ENCODE measurements around the gene SPDYE3.
"Not testable (repeated sequence)": the region's sequence is repeated elsewhere in the genome, so short reads cannot be mapped to it uniquely, and the experiment has no call there.

SPDYE3 gene

GRCh38 chr7:100357131-100357561, 49.6 kb downstream of the SPDYE3 start:
- FAIRE-seq (no peak), DNase-seq (ENCODE audit: insufficient read length, low spot score) (no peak)
- TF ChIP-seq CTCF (IDR thresholded peaks at IDR 0.05; ENCODE audit: insufficient read depth, missing control alignments): no peak

GRCh38 chr7:100358027-100358856, 50.7 kb downstream of the SPDYE3 start, which contains the start of gene PILRB:
PILRB (plus strand) TSS chr7:100358117; CDS start chr7:100358303, 186 bp downstream.
- FAIRE-seq: no peak
- no peak for DNase-seq (ENCODE audit: insufficient read length, low spot score)
- TF ChIP-seq CTCF (IDR thresholded peaks at IDR 0.05; ENCODE audit: insufficient read depth, missing control alignments): no peak

GRCh38 chr7:100358857-100359212, 51.3 kb downstream of the SPDYE3 start:
- DNase-seq (ENCODE audit: insufficient read length, low spot score): no peak
- FAIRE-seq: no peak
- TF ChIP-seq CTCF (IDR thresholded peaks at IDR 0.05; ENCODE audit: insufficient read depth, missing control alignments): no peak

- no peak for TF ChIP-seq CTCF (IDR thresholded peaks at IDR 0.05; ENCODE audit: insufficient read depth, missing control alignments)
- FAIRE-seq (no peak), DNase-seq (ENCODE audit: insufficient read length, low spot score) (no peak)
Observed at GRCh38 chr7:100360135-100360854, 52.8 kb downstream of the SPDYE3 start.

DNA sequence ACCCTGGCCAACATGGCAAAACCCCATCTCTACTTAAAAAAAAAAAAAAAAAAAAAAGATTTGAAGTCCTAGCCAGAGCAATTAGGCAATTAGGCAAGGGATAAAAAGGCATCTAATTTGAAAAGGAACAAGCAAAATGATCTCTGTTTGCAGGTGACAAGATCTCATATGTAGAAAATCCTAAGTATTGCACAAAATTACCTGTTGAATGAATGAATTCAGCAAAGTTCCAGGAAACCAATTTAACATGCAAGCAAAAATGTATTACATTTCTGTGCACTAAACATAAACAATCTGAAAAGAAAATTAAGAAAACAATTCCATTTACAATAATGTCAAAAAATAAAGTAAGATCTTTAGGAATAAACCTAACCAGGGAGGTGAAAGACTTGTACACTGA, 55.6 kb downstream of the SPDYE3 start:
- no peak for TF ChIP-seq CTCF (IDR thresholded peaks at IDR 0.05; ENCODE audit: insufficient read depth, missing control alignments)
- FAIRE-seq: no peak
- no peak for DNase-seq (ENCODE audit: insufficient read length, low spot score)

DNA sequence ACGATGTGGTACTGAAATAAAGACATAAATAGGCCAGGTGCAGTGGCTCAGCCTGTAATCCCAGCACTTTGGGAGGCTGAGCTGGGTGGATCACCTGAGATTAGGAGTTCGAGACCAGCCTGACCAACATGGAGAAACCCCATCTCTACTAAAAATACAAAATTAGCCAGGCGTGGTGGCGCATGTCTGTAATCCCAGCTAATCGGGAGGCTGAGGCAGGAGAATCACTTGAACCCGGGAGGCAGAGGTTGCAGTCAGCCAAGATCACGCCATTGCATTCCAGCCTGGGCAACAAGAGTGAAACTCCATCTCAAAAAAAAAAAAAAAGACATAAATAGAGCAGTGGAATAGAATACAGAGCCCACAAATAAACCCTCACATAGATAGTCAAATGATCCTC, 56.3 kb downstream of the SPDYE3 start:
- DNase-seq (ENCODE audit: insufficient read length, low spot score); FAIRE-seq: not testable (repeated sequence)

DNA sequence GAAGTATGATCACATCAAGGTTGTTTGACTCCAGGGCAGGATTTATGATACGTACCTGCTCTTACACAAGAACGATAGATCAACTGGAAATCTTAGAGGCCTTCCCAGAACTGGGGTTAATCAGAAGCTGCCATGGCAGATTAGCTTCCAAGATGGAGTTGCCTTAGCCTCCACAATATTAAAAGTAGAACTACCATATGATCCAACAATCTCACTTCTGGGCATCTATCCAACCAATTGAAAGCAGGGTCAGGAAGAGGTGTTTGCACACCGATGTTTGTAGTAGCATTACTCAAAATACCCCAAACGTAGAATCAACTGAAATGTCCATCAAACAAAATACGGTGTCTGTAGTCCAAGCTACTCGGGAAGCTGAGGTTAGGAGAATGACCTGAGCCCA, 57.0 kb downstream of the SPDYE3 start:
- no peak for DNase-seq (ENCODE audit: insufficient read length, low spot score)
- TF ChIP-seq CTCF (IDR thresholded peaks at IDR 0.05; ENCODE audit: insufficient read depth, missing control alignments): no peak
- FAIRE-seq: no peak

- FAIRE-seq; DNase-seq (ENCODE audit: insufficient read length, low spot score): not testable (repeated sequence)
Observed at GRCh38 chr7:100365998-100366367, 58.5 kb downstream of the SPDYE3 start.
